Testis (tissue), 2 donors: ENCODE measurements around the gene EFCAB14.
"Not testable (repeated sequence)": the region's sequence is repeated elsewhere in the genome, so short reads cannot be mapped to it uniquely, and the experiment has no call there.

Source experiments
- CTCF ChIP-seq, 3 experiments: fragments of 450-650 bp in 2 of 3; fragments of 200-600 bp in 1 of 3; sonication (generic) in 1 of 3; IDR thresholded peaks; one replicate each; pipeline ENCODE4 v1.5.1; 2016 to 2019; ENCODE audit warnings: antibody characterized with exemption in 3 of 3, mild to moderate bottlenecking in 2 of 3, moderate library complexity in 1 of 3
- POLR2A ChIP-seq: fragments of 450-650 bp; IDR thresholded peaks from one replicate; pipeline ENCODE4 v1.6.1; 2017; ENCODE audit warnings: antibody characterized with exemption, mild to moderate bottlenecking, moderate library complexity

- not testable (repeated sequence) for TF ChIP-seq CTCF (IDR thresholded peaks at IDR 0.05); POLR2A
Observed at GRCh38 chr1:46662919-46663318, 56.0 kb downstream of the EFCAB14 start.
